Measurements from ENCODE around the gene SSPN.

The SSPN gene

DNA sequence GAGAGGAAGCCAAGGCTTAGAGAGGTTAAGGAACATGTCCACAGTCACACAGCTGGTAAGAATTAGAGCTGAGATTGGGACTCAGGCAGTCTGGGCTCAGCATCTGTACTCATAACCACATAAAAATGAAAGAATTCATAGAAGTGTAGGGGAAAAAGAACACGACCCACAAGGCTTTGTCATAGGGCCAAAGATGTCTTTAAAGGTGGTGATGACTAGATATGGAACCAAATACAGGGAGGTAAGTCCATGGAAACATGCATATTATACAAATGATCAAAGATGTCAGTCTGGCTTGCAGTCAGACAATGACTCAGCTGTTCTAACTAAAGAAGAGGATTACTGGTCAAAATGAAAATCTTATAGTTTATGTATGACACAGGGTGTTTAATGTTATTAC, 7.2 kb upstream of the SSPN start:
- Histone ChIP-seq H3K4me2 (ENCODE audit: low read depth, low read length, poor library complexity, severe bottlenecking) (no peak overlapping the region), H3K4me3 (ENCODE audit: insufficient read depth, low read length, poor library complexity, severe bottlenecking) (no peak overlapping the region), H3K36me3 (ENCODE audit: low read length) (no peaks in the 10 kb centered on the region), H3K9ac (ENCODE audit: low read length) (no peak overlapping the region), H3K9me2 (replicated peaks; ENCODE audit: insufficient read depth, low read length) (no peaks in the 10 kb centered on the region), H2AFZ (ENCODE audit: low read depth, low read length, severe bottlenecking) (no peak overlapping the region), H3K27ac (ENCODE audit: low read depth, low read length) (no peak overlapping the region), H3K9me3 (ENCODE audit: insufficient read depth, low read length) (no peaks in the 10 kb centered on the region), H3K79me2 (ENCODE audit: insufficient read depth, low read length) (no peaks in the 10 kb centered on the region), H4K20me1 (ENCODE audit: low read depth, low read length) (no peaks in the 10 kb centered on the region), H3K27me3 (ENCODE audit: low read length) (no peaks in the 10 kb centered on the region), H3F3A (ENCODE audit: insufficient read depth) (no peaks in the 10 kb centered on the region)
- TF ChIP-seq, protein P1, sequence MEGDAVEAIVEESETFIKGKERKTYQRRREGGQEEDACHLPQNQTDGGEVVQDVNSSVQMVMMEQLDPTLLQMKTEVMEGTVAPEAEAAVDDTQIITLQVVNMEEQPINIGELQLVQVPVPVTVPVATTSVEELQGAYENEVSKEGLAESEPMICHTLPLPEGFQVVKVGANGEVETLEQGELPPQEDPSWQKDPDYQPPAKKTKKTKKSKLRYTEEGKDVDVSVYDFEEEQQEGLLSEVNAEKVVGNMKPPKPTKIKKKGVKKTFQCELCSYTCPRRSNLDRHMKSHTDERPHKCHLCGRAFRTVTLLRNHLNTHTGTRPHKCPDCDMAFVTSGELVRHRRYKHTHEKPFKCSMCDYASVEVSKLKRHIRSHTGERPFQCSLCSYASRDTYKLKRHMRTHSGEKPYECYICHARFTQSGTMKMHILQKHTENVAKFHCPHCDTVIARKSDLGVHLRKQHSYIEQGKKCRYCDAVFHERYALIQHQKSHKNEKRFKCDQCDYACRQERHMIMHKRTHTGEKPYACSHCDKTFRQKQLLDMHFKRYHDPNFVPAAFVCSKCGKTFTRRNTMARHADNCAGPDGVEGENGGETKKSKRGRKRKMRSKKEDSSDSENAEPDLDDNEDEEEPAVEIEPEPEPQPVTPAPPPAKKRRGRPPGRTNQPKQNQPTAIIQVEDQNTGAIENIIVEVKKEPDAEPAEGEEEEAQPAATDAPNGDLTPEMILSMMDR (IDR thresholded peaks at IDR 0.05; ENCODE audit: insufficient read depth, low read length, poor library complexity, severe bottlenecking), result no peak
- no peak for TF ChIP-seq EZH2phosphoT487 (conservative IDR thresholded peaks at IDR 0.05; ENCODE audit: low read length)

DNA sequence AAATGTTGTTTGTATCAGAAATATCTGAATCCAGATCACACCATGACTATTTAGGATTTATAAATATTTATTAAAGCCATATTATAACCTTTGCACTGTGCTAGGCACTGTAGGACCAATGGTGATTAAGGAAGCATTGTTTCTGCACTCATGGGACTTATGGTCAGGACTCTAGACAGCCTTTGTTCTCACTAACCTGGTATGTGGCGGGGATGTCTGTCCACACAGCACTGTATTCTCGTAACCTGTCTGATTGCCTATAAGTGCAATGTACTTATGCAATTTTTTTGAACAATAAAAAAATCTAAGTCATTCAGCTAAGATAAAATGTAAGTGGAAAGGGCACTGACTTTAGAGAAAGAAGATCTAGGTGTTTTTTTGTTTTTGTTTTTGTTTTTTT, 6.7 kb upstream of the SSPN start:
- Histone ChIP-seq H2AFZ (ENCODE audit: low read depth, low read length, severe bottlenecking) (no peak overlapping the region), H4K20me1 (ENCODE audit: low read depth, low read length) (no peaks in the 10 kb centered on the region), H3K36me3 (ENCODE audit: low read length) (no peaks in the 10 kb centered on the region), H3K4me2 (ENCODE audit: low read depth, low read length, poor library complexity, severe bottlenecking) (no peak overlapping the region), H3K4me3 (ENCODE audit: insufficient read depth, low read length, poor library complexity, severe bottlenecking) (no peak overlapping the region), H3F3A (ENCODE audit: insufficient read depth) (no peaks in the 10 kb centered on the region), H3K9me2 (replicated peaks; ENCODE audit: insufficient read depth, low read length) (no peaks in the 10 kb centered on the region), H3K27me3 (ENCODE audit: low read length) (no peaks in the 10 kb centered on the region), H3K27ac (ENCODE audit: low read depth, low read length) (no peak overlapping the region), H3K9me3 (ENCODE audit: insufficient read depth, low read length) (no peaks in the 10 kb centered on the region), H3K79me2 (ENCODE audit: insufficient read depth, low read length) (no peaks in the 10 kb centered on the region), H3K9ac (ENCODE audit: low read length) (no peak overlapping the region)
- TF ChIP-seq, protein P1 (IDR thresholded peaks at IDR 0.05; ENCODE audit: insufficient read depth, low read length, poor library complexity, severe bottlenecking), result no peak
- TF ChIP-seq EZH2phosphoT487 (conservative IDR thresholded peaks at IDR 0.05; ENCODE audit: low read length), result no peak

DNA sequence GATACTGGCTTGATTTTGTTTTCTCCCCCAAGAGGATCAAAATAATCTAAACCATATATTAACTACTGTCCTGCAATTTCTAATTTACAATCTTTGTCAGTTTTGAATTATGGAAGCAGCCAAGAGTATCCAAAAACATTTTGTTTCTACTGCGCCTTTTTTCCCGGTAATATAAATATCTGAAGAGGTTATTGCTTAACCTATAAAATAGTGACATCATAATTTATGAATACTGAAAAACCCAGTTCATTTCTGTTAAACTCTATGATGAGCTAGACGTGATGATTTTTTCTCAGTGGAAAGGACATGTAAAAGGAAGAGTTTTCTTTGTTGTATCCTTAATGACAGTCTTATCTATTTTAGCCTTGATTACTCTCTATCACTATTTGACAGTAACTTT, 3.2 kb upstream of the SSPN start:
- TF ChIP-seq EZH2phosphoT487 (conservative IDR thresholded peaks at IDR 0.05; ENCODE audit: low read length), result no peak
- TF ChIP-seq, protein P1 (IDR thresholded peaks at IDR 0.05; ENCODE audit: insufficient read depth, low read length, poor library complexity, severe bottlenecking), result no peak

More for the DNA sequence above, 3.2 kb upstream of the SSPN start:
- Histone ChIP-seq H3K4me2 (ENCODE audit: low read depth, low read length, poor library complexity, severe bottlenecking) (no peak overlapping the region), H2AFZ (ENCODE audit: low read depth, low read length, severe bottlenecking) (no peak overlapping the region), H3K9me3 (ENCODE audit: insufficient read depth, low read length) (no peaks in the 10 kb centered on the region), H3K27ac (ENCODE audit: low read depth, low read length) (no peak overlapping the region), H3K4me3 (ENCODE audit: insufficient read depth, low read length, poor library complexity, severe bottlenecking) (no peak overlapping the region), H3K36me3 (ENCODE audit: low read length) (no peaks in the 10 kb centered on the region), H3K79me2 (ENCODE audit: insufficient read depth, low read length) (no peaks in the 10 kb centered on the region), H3K9ac (ENCODE audit: low read length) (no peak overlapping the region), H3K27me3 (ENCODE audit: low read length) (no peaks in the 10 kb centered on the region), H3K9me2 (replicated peaks; ENCODE audit: insufficient read depth, low read length) (no peaks in the 10 kb centered on the region), H3F3A (ENCODE audit: insufficient read depth) (no peaks in the 10 kb centered on the region), H4K20me1 (ENCODE audit: low read depth, low read length) (no peaks in the 10 kb centered on the region)
